ENCODE results near the gene PARP1. TPM values are rescaled to one million over a fixed set of nuclear protein-coding genes. Genes with fewer than 3 reads are reported as not detected.

PARP1 gene
- total and polyA plus RNA-seq, 2 experiments from 2014 or later: 46.2 to 70.4 TPM

DNA sequence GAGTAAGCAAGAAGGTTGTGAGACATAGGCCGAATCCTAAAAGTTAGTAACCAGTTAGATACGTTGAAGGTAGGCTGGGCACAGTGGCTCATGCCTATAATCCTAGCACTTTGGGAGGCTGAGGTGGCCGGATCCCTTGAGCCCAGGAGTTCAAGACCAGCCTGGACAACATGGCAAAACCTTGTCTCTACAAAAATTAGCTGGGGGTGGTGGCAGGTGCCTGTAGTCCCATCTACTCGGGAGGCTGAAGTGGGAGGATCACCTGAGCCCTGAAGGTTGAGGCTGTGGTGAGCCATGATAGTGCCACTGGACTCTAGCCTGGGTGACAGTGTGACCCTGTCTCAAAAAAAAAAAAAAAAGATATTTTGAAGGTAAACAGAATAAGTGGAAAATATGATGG is 1.5 kb upstream of the PARP1 start:
- Histone ChIP-seq H3K4me2 (ENCODE audit: unreplicated experiment) (no peak overlapping the region), H3K9ac (no peak overlapping the region), H3K9me2 (ENCODE audit: insufficient read depth) (no peaks in the 10 kb centered on the region), H3K79me2 (ENCODE audit: insufficient read depth) (peaks cover 29% of the 10 kb centered on the region), H3K27ac (no peak overlapping the region), H3F3A (ENCODE audit: insufficient read depth) (peaks cover 10% of the 10 kb centered on the region; the same call in 1 of the 2 replicates), H3K27me3 (replicated peaks; ENCODE audit: insufficient read depth) (no peaks in the 10 kb centered on the region), H3K4me1 (ENCODE audit: insufficient read depth) (peaks cover 12% of the 10 kb centered on the region), H2AFZ (no peak overlapping the region), H4K20me1 (ENCODE audit: insufficient read depth) (no peaks in the 10 kb centered on the region), H3K9me3 (ENCODE audit: low read depth) (no peaks in the 10 kb centered on the region), H3K4me3 (no peak overlapping the region), H3K36me3 (ENCODE audit: low read depth) (no peaks in the 10 kb centered on the region)
- in situ Hi-C loops (cut with MboI): no loop called here
- DNase-seq: no peak
- TF ChIP-seq EZH2 (IDR thresholded peaks at IDR 0.05; ENCODE audit: insufficient read depth, poor library complexity, severe bottlenecking) (no peak), EZH2phosphoT487 (IDR thresholded peaks at IDR 0.05; ENCODE audit: insufficient read depth, low read depth) (no peak)
- 84 to 85% methylated on average over 4 of the region's 4 CpGs for WGBS, 2 experiments (ENCODE audit: low coverage in 1 of 2, low lambda C conversion rate in 2 of 2, missing lambda C conversion rate in 2 of 2)

DNA sequence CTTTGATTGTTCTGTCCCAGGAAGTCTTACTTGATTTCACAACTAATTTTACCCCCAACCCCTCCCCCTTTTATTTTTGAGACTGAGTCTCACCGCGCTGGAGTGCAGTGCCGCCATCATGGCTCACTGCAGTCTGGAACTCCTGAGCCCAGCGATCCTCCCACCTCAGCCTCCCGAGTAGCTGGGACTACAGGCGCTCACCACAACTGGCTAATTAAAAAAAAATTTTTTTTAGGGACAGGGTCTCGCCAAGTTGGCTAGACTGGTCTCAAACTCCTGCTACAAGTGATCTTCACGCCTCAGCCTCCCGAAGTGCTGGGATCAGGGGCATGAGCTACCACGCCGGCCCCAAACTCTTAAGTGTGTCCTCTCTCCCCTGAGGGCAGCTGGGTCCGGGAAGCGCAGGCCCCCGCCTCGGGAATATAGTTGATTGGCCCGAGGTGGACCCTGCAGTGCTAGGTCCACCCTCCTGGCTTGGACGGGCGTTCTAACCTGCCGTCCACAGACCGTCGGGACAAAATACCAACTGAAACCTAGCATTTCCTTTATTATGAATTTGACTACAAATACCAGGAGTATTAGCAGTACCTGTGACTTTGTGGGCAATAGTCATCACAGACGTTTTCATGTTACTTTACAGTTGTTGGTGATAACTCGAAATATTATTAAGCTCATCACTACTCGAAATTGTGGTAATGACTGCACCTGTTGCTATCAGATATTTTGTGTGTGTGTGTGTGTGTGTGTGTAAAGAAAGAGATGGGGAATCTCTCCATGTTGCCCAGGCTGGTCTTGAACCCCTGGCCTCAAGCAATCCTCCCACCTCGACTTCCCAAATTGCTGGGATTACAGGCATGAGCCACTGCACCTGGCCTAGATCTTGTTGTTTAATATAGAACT is 642 bp upstream of the PARP1 start:
- 68 to 72% methylated on average over 25 of the region's 25 CpGs for WGBS, 2 experiments (ENCODE audit: low coverage in 1 of 2, low lambda C conversion rate in 2 of 2, missing lambda C conversion rate in 2 of 2)
- H3K4me3 ChIP-seq: peak overlapping the region; percentile 83
- H3K27ac ChIP-seq: peak overlapping the region; percentile 9; the same call in 1 of the 2 replicates
- no peaks in the 10 kb centered on the region for H4K20me1 ChIP-seq (ENCODE audit: insufficient read depth)
- peaks cover 18% of the 10 kb centered on the region for H3K4me1 ChIP-seq (ENCODE audit: insufficient read depth)
- no peak for DNase-seq
- H3F3A ChIP-seq (ENCODE audit: insufficient read depth): peaks cover 10% of the 10 kb centered on the region; the same call in 1 of the 2 replicates
- in situ Hi-C loops (cut with MboI): no loop called here
- H3K36me3 ChIP-seq (ENCODE audit: low read depth): no peaks in the 10 kb centered on the region
- peak overlapping the region; percentile 81 for H3K9ac ChIP-seq
- H3K27me3 ChIP-seq (replicated peaks; ENCODE audit: insufficient read depth): no peaks in the 10 kb centered on the region
- peak overlapping the region; percentile 86 for H2AFZ ChIP-seq
- H3K4me2 ChIP-seq (ENCODE audit: unreplicated experiment): peak overlapping the region; percentile 82
- no peaks in the 10 kb centered on the region for H3K9me2 ChIP-seq (ENCODE audit: insufficient read depth)
- peaks cover 37% of the 10 kb centered on the region for H3K79me2 ChIP-seq (ENCODE audit: insufficient read depth)
- TF ChIP-seq EZH2 (IDR thresholded peaks at IDR 0.05; ENCODE audit: insufficient read depth, poor library complexity, severe bottlenecking): no peak
- no peak for TF ChIP-seq EZH2phosphoT487 (IDR thresholded peaks at IDR 0.05; ENCODE audit: insufficient read depth, low read depth)
- H3K9me3 ChIP-seq (ENCODE audit: low read depth): no peaks in the 10 kb centered on the region

DNA sequence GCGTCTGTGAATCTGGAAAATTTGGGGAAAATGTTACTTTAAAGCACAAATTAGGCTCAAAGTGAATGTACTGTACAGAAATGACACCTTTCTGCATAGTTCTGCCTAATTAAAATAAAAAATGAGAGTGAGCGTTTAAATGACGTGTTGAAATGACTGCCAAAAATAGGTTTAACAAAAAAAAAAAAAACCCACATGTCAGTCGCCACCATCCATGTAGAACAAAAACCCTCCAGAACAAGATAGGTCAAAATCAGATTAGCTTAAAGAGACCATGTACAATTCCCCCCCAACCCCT is 745 bp downstream of the PARP1 start:
- Histone ChIP-seq H2AFZ (peak overlapping the region; percentile 86), H3K4me3 (peak overlapping the region; percentile 83), H3K9me3 (ENCODE audit: low read depth) (no peaks in the 10 kb centered on the region), H3K9ac (peak overlapping the region; percentile 81), H3K79me2 (ENCODE audit: insufficient read depth) (peaks cover 51% of the 10 kb centered on the region), H3K4me1 (ENCODE audit: insufficient read depth) (peaks cover 22% of the 10 kb centered on the region), H4K20me1 (ENCODE audit: insufficient read depth) (no peaks in the 10 kb centered on the region), H3K27me3 (replicated peaks; ENCODE audit: insufficient read depth) (no peaks in the 10 kb centered on the region), H3K9me2 (ENCODE audit: insufficient read depth) (no peaks in the 10 kb centered on the region), H3K36me3 (ENCODE audit: low read depth) (no peaks in the 10 kb centered on the region), H3K4me2 (ENCODE audit: unreplicated experiment) (peak overlapping the region; percentile 82), H3F3A (ENCODE audit: insufficient read depth) (peaks cover 10% of the 10 kb centered on the region; the same call in 1 of the 2 replicates), H3K27ac (peak overlapping the region; percentile 63)
- 1 to 4% methylated on average over 4 of the region's 4 CpGs for WGBS, 2 experiments (ENCODE audit: low coverage in 1 of 2, low lambda C conversion rate in 2 of 2, missing lambda C conversion rate in 2 of 2)
- TF ChIP-seq EZH2phosphoT487 (IDR thresholded peaks at IDR 0.05; ENCODE audit: insufficient read depth, low read depth): no peak
- no peak for TF ChIP-seq EZH2 (IDR thresholded peaks at IDR 0.05; ENCODE audit: insufficient read depth, poor library complexity, severe bottlenecking)
- in situ Hi-C loops (cut with MboI): no loop called here
- DNase-seq: no peak

DNA sequence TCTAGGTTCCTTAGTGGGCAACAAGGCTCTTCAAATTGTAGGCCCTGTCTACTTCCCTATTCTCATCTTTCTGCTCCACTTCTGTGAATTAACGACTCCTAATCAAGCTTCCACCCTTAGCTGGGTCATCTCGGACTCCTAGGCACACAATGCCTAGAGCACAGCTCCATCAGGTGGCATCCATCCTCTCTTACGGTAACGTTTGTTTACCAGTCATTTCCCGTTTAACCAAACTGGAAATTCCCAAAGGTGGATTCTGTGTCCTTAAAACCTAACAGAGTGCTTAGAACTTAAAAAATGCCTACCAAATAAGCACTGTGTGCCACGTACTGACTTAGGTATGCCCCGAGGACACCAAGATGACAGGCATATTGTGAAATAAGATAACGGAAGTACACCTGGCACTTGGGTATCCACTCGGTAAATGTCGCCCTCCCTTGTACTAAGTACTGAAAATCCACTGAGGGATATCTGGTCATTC is 1.5 kb downstream of the PARP1 start:
- peak overlapping the region; percentile 81 for H3K9ac ChIP-seq
- peaks cover 22% of the 10 kb centered on the region for H3K4me1 ChIP-seq (ENCODE audit: insufficient read depth)
- H3K79me2 ChIP-seq (ENCODE audit: insufficient read depth): peaks cover 57% of the 10 kb centered on the region
- H3K9me2 ChIP-seq (ENCODE audit: insufficient read depth): no peaks in the 10 kb centered on the region
- no peaks in the 10 kb centered on the region for H3K27me3 ChIP-seq (replicated peaks; ENCODE audit: insufficient read depth)
- 0 out of 2 replicates have a peak overlapping the region, but pooled peaks have one; percentile 63 for H3K27ac ChIP-seq
- H3K4me2 ChIP-seq (ENCODE audit: unreplicated experiment): peak overlapping the region; percentile 82
- H3K4me3 ChIP-seq: peak overlapping the region; percentile 83
- H3K9me3 ChIP-seq (ENCODE audit: low read depth): no peaks in the 10 kb centered on the region
- H2AFZ ChIP-seq: peak overlapping the region; percentile 86
- in situ Hi-C loops (cut with MboI): no loop called here
- peaks cover 10% of the 10 kb centered on the region; the same call in 1 of the 2 replicates for H3F3A ChIP-seq (ENCODE audit: insufficient read depth)
- H3K36me3 ChIP-seq (ENCODE audit: low read depth): peaks cover 3% of the 10 kb centered on the region
- 48 to 67% methylated on average over 10 of the region's 10 CpGs for WGBS, 2 experiments (ENCODE audit: low coverage in 1 of 2, low lambda C conversion rate in 2 of 2, missing lambda C conversion rate in 2 of 2)
- no peaks in the 10 kb centered on the region for H4K20me1 ChIP-seq (ENCODE audit: insufficient read depth)
- no peak for TF ChIP-seq EZH2 (IDR thresholded peaks at IDR 0.05; ENCODE audit: insufficient read depth, poor library complexity, severe bottlenecking)
- no peak for TF ChIP-seq EZH2phosphoT487 (IDR thresholded peaks at IDR 0.05; ENCODE audit: insufficient read depth, low read depth)
- peak; percentile 43 for DNase-seq
